ENCODE data around the gene ZSCAN9. TPM values are rescaled to one million over a fixed set of nuclear protein-coding genes. Genes with fewer than 3 reads are reported as not detected.

Gene ZSCAN9
- total and polyA plus RNA-seq, 3 donors from 2014 or later, result 36.5 to 39.6 (median 38.2) TPM

- TF ChIP-seq, protein P1, sequence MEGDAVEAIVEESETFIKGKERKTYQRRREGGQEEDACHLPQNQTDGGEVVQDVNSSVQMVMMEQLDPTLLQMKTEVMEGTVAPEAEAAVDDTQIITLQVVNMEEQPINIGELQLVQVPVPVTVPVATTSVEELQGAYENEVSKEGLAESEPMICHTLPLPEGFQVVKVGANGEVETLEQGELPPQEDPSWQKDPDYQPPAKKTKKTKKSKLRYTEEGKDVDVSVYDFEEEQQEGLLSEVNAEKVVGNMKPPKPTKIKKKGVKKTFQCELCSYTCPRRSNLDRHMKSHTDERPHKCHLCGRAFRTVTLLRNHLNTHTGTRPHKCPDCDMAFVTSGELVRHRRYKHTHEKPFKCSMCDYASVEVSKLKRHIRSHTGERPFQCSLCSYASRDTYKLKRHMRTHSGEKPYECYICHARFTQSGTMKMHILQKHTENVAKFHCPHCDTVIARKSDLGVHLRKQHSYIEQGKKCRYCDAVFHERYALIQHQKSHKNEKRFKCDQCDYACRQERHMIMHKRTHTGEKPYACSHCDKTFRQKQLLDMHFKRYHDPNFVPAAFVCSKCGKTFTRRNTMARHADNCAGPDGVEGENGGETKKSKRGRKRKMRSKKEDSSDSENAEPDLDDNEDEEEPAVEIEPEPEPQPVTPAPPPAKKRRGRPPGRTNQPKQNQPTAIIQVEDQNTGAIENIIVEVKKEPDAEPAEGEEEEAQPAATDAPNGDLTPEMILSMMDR (IDR thresholded peaks at IDR 0.05), result no peak
- TF ChIP-seq POLR2A (IDR thresholded peaks at IDR 0.05), result no peak
- Histone ChIP-seq H3K9me3 (no peaks in the 10 kb centered on the region), H3K27me3 (no peaks in the 10 kb centered on the region), H3K4me1 (no peaks in the 10 kb centered on the region), H3K4me3 (no peak overlapping the region), H3K27ac (no peak overlapping the region), H3K36me3 (ENCODE audit: low read depth, missing control alignments) (no peaks in the 10 kb centered on the region)
- DNase-seq, result no peak
- 52 to 53% methylated on average over 1 of the region's 1 CpG for WGBS, 2 donors
- intact Hi-C loops (cut with DNase I; ENCODE audit: low total_unique reads), result no loop called here
Measured at GRCh38 chr6:28200020-28200419, 25.1 kb upstream of the ZSCAN9 start.

- Histone ChIP-seq H3K4me1 (no peaks in the 10 kb centered on the region), H3K27ac (no peak overlapping the region), H3K27me3 (no peaks in the 10 kb centered on the region), H3K9me3 (no peaks in the 10 kb centered on the region), H3K4me3 (no peak overlapping the region), H3K36me3 (ENCODE audit: low read depth, missing control alignments) (no peaks in the 10 kb centered on the region)
- no peak for TF ChIP-seq POLR2A (IDR thresholded peaks at IDR 0.05)
- intact Hi-C loops (cut with DNase I; ENCODE audit: low total_unique reads), result no loop called here
- WGBS, 2 donors, result 51 to 58% methylated on average over 4 of the region's 4 CpGs
- DNase-seq, result no peak
Measured at GRCh38 chr6:28203201-28203600, 21.9 kb upstream of the ZSCAN9 start.

DNA sequence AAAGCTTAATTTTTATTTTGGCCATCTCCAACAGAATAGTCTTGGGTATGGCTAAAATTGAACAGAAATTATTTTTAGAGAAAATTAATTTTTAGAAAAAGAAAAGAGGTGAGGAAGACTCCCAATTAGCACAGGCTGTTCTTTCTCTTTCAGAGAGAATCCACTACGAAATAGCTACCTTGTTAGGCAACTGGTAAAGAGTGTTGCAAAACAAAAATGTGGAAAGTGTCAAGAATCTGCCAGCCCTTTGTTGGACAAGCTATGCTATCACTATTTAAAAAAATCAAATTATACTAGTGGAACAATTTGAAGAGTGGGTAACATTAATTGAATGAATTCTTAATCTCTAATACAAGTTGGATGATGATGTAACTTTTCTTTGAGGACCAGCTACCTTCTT, 19.2 kb upstream of the ZSCAN9 start:
- TF ChIP-seq, protein P1 (IDR thresholded peaks at IDR 0.05), result no peak
- TF ChIP-seq POLR2A (IDR thresholded peaks at IDR 0.05), result no peak
- Histone ChIP-seq H3K36me3 (ENCODE audit: low read depth, missing control alignments) (no peaks in the 10 kb centered on the region), H3K9me3 (no peaks in the 10 kb centered on the region), H3K27ac (no peak overlapping the region), H3K27me3 (no peaks in the 10 kb centered on the region), H3K4me1 (no peaks in the 10 kb centered on the region), H3K4me3 (no peak overlapping the region)
- intact Hi-C loops (cut with DNase I; ENCODE audit: low total_unique reads), result no loop called here
- no peak for DNase-seq
- 59 to 61% methylated on average over 1 of the region's 1 CpG for WGBS, 2 donors

- no peaks in the 10 kb centered on the region for H3K4me1 ChIP-seq
- no peak for DNase-seq
- no peak for TF ChIP-seq POLR2A (IDR thresholded peaks at IDR 0.05)
- TF ChIP-seq, protein P1 (IDR thresholded peaks at IDR 0.05), result no peak
- intact Hi-C loops (cut with DNase I; ENCODE audit: low total_unique reads), result no loop called here
- H3K9me3 ChIP-seq, result no peaks in the 10 kb centered on the region
- no peaks in the 10 kb centered on the region for H3K27me3 ChIP-seq
- H3K36me3 ChIP-seq (ENCODE audit: low read depth, missing control alignments), result no peaks in the 10 kb centered on the region
- no peak overlapping the region for H3K4me3 ChIP-seq
- 35 to 36% methylated on average over 3 of the region's 3 CpGs for WGBS, 2 donors
- H3K27ac ChIP-seq, result no peak overlapping the region
Measured at GRCh38 chr6:28206527-28206926, 18.5 kb upstream of the ZSCAN9 start.

DNA sequence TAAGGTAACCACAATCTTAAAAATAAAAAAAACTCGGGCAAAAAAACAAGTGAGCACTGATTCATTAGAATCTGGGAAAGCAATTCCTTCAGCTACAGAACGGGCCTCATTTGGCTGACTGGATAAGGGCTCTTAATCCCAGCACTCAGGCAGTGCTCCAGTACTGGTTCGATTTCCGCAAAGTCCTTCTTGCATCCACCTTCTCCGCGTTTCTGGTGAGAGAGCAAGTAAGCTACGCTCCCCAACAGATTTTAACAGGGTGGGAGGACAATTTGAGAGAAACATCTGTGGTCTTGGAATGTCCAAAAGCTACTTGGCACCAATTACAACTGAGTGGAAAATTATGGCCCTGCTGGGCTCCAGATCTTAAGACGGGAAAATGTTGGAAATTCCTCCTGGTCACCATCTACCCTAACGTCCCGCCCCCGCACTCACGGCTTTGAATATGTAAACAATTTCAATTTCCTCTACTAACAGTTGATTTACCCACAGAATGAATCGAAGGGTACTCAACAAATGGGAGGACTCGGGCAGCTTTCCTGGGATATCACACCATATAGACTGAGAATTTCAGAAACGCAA, 18.1 kb upstream of the ZSCAN9 start:
- WGBS, 2 donors, result 3 to 5% methylated on average over 15 of the region's 15 CpGs
- Histone ChIP-seq H3K27me3 (no peaks in the 10 kb centered on the region), H3K27ac (no peak overlapping the region), H3K4me1 (no peaks in the 10 kb centered on the region), H3K36me3 (ENCODE audit: low read depth, missing control alignments) (no peaks in the 10 kb centered on the region), H3K4me3 (peak overlapping the region; percentile 17 to 38), H3K9me3 (no peaks in the 10 kb centered on the region)
- intact Hi-C loops (cut with DNase I; ENCODE audit: low total_unique reads), result no loop called here
- TF ChIP-seq POLR2A (IDR thresholded peaks at IDR 0.05), result no peak
- TF ChIP-seq, protein P1 (IDR thresholded peaks at IDR 0.05), result no peak
- no peak for DNase-seq

Measured in testis (tissue), 3 donors.